ENCODE results near the gene APLP1. TPM values are rescaled to one million over a fixed set of nuclear protein-coding genes. Genes with fewer than 3 reads are reported as not detected.

APLP1 gene
- polyA plus RNA-seq, 1 experiment: 11.4 TPM

DNA sequence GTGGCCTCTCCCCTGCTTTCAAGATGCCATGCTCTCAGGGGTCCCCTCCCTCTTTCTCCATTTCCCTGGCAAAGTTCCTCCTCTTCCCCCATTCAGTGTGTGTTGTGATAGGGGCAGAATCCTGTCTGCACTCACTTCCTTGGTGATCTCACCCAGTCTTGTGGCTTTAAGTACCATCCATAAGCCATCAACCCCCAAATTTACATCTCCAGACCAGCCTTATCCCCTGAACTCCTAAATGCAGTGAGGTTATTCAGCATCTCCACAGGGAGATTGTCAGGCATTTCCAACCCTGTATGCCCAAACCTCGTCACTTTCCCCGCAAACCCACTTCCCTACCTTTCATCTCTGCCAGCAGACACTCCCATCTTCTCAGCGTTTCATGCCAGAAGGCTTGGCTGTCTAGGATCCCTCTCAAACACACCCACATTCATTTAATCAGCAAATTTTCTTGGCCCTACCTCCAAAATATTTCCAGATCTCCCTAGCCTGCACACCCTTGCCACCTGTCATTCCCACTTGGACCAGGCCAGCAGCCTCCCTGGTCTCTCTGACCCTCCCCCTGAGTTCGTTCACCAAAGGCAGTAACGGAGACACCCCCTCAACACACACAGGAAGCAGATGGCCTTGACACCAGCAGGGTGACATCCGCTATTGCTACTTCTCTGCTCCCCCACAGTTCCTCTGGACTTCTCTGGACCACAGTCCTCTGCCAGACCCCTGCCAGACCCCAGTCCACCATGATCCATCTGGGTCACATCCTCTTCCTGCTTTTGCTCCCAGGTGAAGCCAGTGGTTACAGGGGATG, 33.7 kb downstream of the APLP1 start, which contains the start of gene HCST:
Gene HCST, plus strand, starts transcription at position 676 of the 808 bp plus-strand sequence. Its CDS starts 65 bp downstream, at position 741.
- Histone ChIP-seq H3K27me3 (ENCODE audit: control insufficient read depth, insufficient read depth, low read length) (no peaks in the 10 kb centered on the region), H3K36me3 (ENCODE audit: control insufficient read depth, insufficient read depth, low read length) (peaks cover 2% of the 10 kb centered on the region; the same call in 1 of the 2 replicates), H3K4me3 (ENCODE audit: low read depth, low read length) (peak within 1 kb of the TSS; percentile 20; the same call in 1 of the 2 replicates)
- ChIA-PET CTCF (interaction anchor here (1.6 kb wide), 1 partner anchor 29 kb away, joined by 4 read pairs; no protein-coding TSS in a partner anchor), POLR2A (no interaction called here)
- peak; percentile 22 for DNase-seq (ENCODE audit: low read depth)
- TF ChIP-seq, protein P1, sequence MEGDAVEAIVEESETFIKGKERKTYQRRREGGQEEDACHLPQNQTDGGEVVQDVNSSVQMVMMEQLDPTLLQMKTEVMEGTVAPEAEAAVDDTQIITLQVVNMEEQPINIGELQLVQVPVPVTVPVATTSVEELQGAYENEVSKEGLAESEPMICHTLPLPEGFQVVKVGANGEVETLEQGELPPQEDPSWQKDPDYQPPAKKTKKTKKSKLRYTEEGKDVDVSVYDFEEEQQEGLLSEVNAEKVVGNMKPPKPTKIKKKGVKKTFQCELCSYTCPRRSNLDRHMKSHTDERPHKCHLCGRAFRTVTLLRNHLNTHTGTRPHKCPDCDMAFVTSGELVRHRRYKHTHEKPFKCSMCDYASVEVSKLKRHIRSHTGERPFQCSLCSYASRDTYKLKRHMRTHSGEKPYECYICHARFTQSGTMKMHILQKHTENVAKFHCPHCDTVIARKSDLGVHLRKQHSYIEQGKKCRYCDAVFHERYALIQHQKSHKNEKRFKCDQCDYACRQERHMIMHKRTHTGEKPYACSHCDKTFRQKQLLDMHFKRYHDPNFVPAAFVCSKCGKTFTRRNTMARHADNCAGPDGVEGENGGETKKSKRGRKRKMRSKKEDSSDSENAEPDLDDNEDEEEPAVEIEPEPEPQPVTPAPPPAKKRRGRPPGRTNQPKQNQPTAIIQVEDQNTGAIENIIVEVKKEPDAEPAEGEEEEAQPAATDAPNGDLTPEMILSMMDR (IDR thresholded peaks at IDR 0.05; ENCODE audit: insufficient read depth, low read depth, low read length): no peak

DNA sequence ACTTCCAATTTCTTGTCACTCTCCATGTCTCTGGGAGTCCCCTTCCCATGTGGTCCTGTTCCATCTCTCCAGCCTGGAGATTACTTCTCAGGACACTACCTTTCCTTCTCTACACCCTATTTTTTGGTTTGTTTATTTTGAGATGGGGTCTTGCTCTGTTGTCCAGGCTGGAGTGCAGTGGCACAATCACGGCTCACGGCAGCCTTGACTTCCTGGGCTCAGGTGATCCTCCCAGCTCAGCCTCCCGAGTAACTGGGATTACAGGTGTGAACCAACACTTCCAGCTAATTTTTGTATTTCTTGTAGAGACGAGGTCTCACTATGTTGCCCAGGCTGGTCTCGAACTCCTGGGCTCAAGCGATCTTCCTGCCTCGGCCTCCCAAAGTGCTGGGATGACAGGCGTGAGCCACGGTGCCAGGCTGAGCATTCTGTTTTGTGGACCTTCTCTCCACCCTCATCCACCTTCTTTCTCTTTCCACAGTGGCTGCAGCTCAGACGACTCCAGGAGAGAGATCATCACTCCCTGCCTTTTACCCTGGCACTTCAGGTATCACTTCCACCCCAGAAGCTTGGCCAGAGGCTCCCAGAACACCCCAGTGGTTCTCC, 34.6 kb downstream of the APLP1 start:
- Histone ChIP-seq H3K36me3 (ENCODE audit: control insufficient read depth, insufficient read depth, low read length) (no peaks in the 10 kb centered on the region), H3K27me3 (ENCODE audit: control insufficient read depth, insufficient read depth, low read length) (no peaks in the 10 kb centered on the region), H3K4me3 (ENCODE audit: low read depth, low read length) (peak overlapping the region; percentile 20; the same call in 1 of the 2 replicates)
- DNase-seq (ENCODE audit: low read depth): no peak
- ChIA-PET POLR2A (no interaction called here), CTCF (interaction anchor here (1.0 to 1.6 kb wide), 4 partner anchors 21 to 30 kb away, joined by 3 to 6 read pairs (median 4); no protein-coding TSS in a partner anchor)
- TF ChIP-seq, protein P1 (IDR thresholded peaks at IDR 0.05; ENCODE audit: insufficient read depth, low read depth, low read length): no peak

GRCh38 chr19:35903550-35904179, 35.3 kb downstream of the APLP1 start:
- ChIA-PET CTCF (interaction anchor here (0.6 to 1.6 kb wide), 5 partner anchors 17 to 29 kb away, joined by 3 to 6 read pairs (median 4); no protein-coding TSS in a partner anchor), POLR2A (interaction anchor here (0.6 kb wide), 1 partner anchor 149 kb away, joined by 17 read pairs; no protein-coding TSS in a partner anchor)
- no peaks in the 10 kb centered on the region for H3K27me3 ChIP-seq (ENCODE audit: control insufficient read depth, insufficient read depth, low read length)
- peak overlapping the region; percentile 20; the same call in 1 of the 2 replicates for H3K4me3 ChIP-seq (ENCODE audit: low read depth, low read length)
- H3K36me3 ChIP-seq (ENCODE audit: control insufficient read depth, insufficient read depth, low read length): no peaks in the 10 kb centered on the region
- TF ChIP-seq, protein P1 (IDR thresholded peaks at IDR 0.05; ENCODE audit: insufficient read depth, low read depth, low read length): no peak
- no peak for DNase-seq (ENCODE audit: low read depth)

- POLR2A ChIA-PET: no interaction called here
Measured at GRCh38 chr19:35904311-35905068, 36.1 kb downstream of the APLP1 start.

More at GRCh38 chr19:35904311-35905068, 36.1 kb downstream of the APLP1 start:
- no peak for DNase-seq (ENCODE audit: low read depth)
- Histone ChIP-seq H3K36me3 (ENCODE audit: control insufficient read depth, insufficient read depth, low read length) (no peaks in the 10 kb centered on the region), H3K27me3 (ENCODE audit: control insufficient read depth, insufficient read depth, low read length) (no peaks in the 10 kb centered on the region), H3K4me3 (ENCODE audit: low read depth, low read length) (no peak overlapping the region)
- CTCF ChIA-PET: interaction anchor here (1.1 kb wide), 1 partner anchor 21 kb away, joined by 3 read pairs; no protein-coding TSS in a partner anchor
- TF ChIP-seq, protein P1 (IDR thresholded peaks at IDR 0.05; ENCODE audit: insufficient read depth, low read depth, low read length): no peak

Measured in BJ (cell line).